Adrenal gland (tissue), 5 donors: ENCODE results near the gene JADE3.

Experiments used
- CTCF ChIP-seq, 6 experiments: fragments of 450-650 bp in 4 of 6; fragments of 200-600 bp in 2 of 6; sonication (generic) in 1 of 6; IDR thresholded peaks; 1 replicate in 5 of 6; 2 replicates in 1 of 6; pipeline versions ENCODE4 v1.5.1 to v1.8.0; 2016 to 2021; ENCODE audit warnings: antibody characterized with exemption in 6 of 6, mild to moderate bottlenecking in 2 of 6, moderate library complexity in 1 of 6
- POLR2A ChIP-seq, 2 donors: fragments of 450-650 bp; IDR thresholded peaks; one replicate each; pipeline ENCODE4 v1.6.1; 2017; ENCODE audit warnings: antibody characterized with exemption in 2 of 2, mild to moderate bottlenecking in 2 of 2, moderate library complexity in 1 of 2
- donor health status: DM: no; HTN: no; CAD: no.

DNA sequence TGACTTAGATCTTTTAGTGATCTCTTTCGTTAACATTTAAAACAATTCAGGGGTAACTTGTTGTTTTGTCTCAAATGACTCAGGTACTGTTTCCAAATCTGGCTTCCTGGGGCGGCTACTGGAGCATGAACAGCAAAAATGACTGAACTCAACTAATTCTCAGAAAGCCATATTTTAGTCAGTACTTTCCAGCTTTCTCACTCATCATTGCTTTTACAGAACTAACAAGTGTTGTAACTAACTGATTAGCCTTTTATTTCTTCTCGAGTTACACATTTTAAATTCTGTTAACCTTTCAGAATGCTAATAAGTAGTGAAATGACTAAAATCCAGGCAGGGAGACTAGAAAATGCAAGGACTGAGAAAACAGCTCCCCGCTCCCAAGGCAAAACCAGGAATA is 55.3 kb downstream of the JADE3 start:
- TF ChIP-seq CTCF (IDR thresholded peaks at IDR 0.05) (no peak), POLR2A (IDR thresholded peaks at IDR 0.05) (no peak)
